A549 (cell line): Measurements from ENCODE around the gene UBE2R2.

Source experiments
- CBX2 ChIP-seq: fragments of 200-600 bp; sonication (generic); IDR thresholded peaks from 2 replicates; pipeline ENCODE4 v1.6.1; 2016; ENCODE audit warnings: low read depth, mild to moderate bottlenecking, borderline replicate concordance
- CEBPB ChIP-seq, 2 experiments: fragments of >200 bp in 1 of 2; sonication (Bioruptor Twin) in 1 of 2; formaldehyde crosslinking in 1 of 2; IDR thresholded peaks; 2 replicates each; pipeline ENCODE4 v1.6.1; 2012 to 2016
- CTCF ChIP-seq: fragments of >200 bp; sonication (Bioruptor Twin); formaldehyde crosslinking; IDR thresholded peaks from 3 replicates; pipeline ENCODE4 v1.5.1; 2016
- EHF ChIP-seq: fragments of 250-450 bp; sonication (Bioruptor Pico); IDR thresholded peaks from 2 replicates; pipeline ENCODE4 v1.5.0; 2020; ENCODE audit warnings: mild to moderate bottlenecking
- ESRRA ChIP-seq: fragments of 150-350 bp; IDR thresholded peaks from 2 replicates; pipeline ENCODE4 v1.6.1; 2014; ENCODE audit warnings: mild to moderate bottlenecking, low read length, borderline replicate concordance
- FOSL2 ChIP-seq, 2 experiments: fragments of 450-650 bp in 1 of 2; fragments of >200 bp in 1 of 2; sonication (Bioruptor Twin) in 1 of 2; formaldehyde crosslinking; IDR thresholded peaks; 2 replicates each; pipeline versions ENCODE4 v1.5.0 to v1.6.1; 2016 to 2020; ENCODE audit warnings: mild to moderate bottlenecking in 1 of 2, moderate library complexity in 1 of 2
- KDM1A ChIP-seq: fragments of 200-600 bp; sonication (generic); IDR thresholded peaks from 2 replicates; pipeline ENCODE4 v1.6.1; 2016; ENCODE audit warnings: low read depth, mild to moderate bottlenecking
- MAX ChIP-seq: IDR thresholded peaks from 2 replicates; pipeline ENCODE4 v1.6.1; 2012
- PHF8 ChIP-seq: fragments of 200-600 bp; sonication (generic); IDR thresholded peaks from 2 replicates; pipeline ENCODE4 v1.6.1; 2016; ENCODE audit warnings: low read depth, mild to moderate bottlenecking, antibody characterized with exemption, moderate library complexity, borderline replicate concordance
- POLR2A ChIP-seq: IDR thresholded peaks from 2 replicates; pipeline ENCODE4 v1.6.1; 2012; ENCODE audit warnings: mild to moderate bottlenecking, low read length
- REST ChIP-seq: fragments of 200-600 bp; sonication (generic); IDR thresholded peaks from 2 replicates; pipeline ENCODE4 v1.6.1; 2016; ENCODE audit warnings: antibody characterized with exemption, mild to moderate bottlenecking, moderate library complexity
- RNF2 ChIP-seq: fragments of 200-600 bp; sonication (generic); IDR thresholded peaks from 2 replicates; pipeline ENCODE4 v1.6.1; 2016; ENCODE audit warnings: low read depth, mild to moderate bottlenecking, antibody characterized with exemption, moderate library complexity, borderline replicate concordance

- TF ChIP-seq CTCF, result no peak
- no peak for TF ChIP-seq EHF (CRISPR knock-in tag)
- no peak for TF ChIP-seq POLR2A
- TF ChIP-seq MAX, result no peak
- no peak for TF ChIP-seq CEBPB (IDR thresholded peaks at IDR 0.05)
- no peak for TF ChIP-seq REST
- TF ChIP-seq RNF2, result no peak
- no peak for TF ChIP-seq PHF8
- no peak for TF ChIP-seq KDM1A
- TF ChIP-seq FOSL2 (IDR thresholded peaks at IDR 0.05), result no peak
- TF ChIP-seq FOSL2 (CRISPR knock-in tag; IDR thresholded peaks at IDR 0.05), result no peak
- TF ChIP-seq CBX2, result no peak
- TF ChIP-seq ESRRA, result no peak
Measured at GRCh38 chr9:33850677-33851076, 33.7 kb downstream of the UBE2R2 start.
